Measurements from ENCODE around the gene PACRGL. TPM values are rescaled to one million over a fixed set of nuclear protein-coding genes. Genes with fewer than 3 reads are reported as not detected.
A peak's percentile ranks its signal among the peaks of the same experiment; 100 is the strongest.
"Not testable (repeated sequence)": the region's sequence is repeated elsewhere in the genome, so short reads cannot be mapped to it uniquely, and the experiment has no call there.

PACRGL gene
- total and polyA plus RNA-seq, 9 donors: 11.1 to 28.4 (median 17.9) TPM

- Histone ChIP-seq H3K4me3 (no peak overlapping the region), H3K27ac (no peak overlapping the region), H3K4me1 (ENCODE audit: insufficient read depth) (no peaks in the 10 kb centered on the region), H3K27me3 (no peaks in the 10 kb centered on the region), H3K9me3 (no peaks in the 10 kb centered on the region), H3K36me3 (no peaks in the 10 kb centered on the region)
- intact Hi-C loops (cut with DNase I): no loop called here
- no peak for TF ChIP-seq POLR2A (IDR thresholded peaks at IDR 0.05)
- TF ChIP-seq CTCF (IDR thresholded peaks at IDR 0.05): no peak
- TF ChIP-seq EP300 (IDR thresholded peaks at IDR 0.05): no peak
- 20 to 25% (median 21%) methylated on average over 14 of the region's 14 CpGs for WGBS, 3 donors
- peak in 2 of 5 donors; percentile 26 to 30 for DNase-seq
These were observed 73.1 kb downstream of the PACRGL start for GRCh38 chr4:20773144-20773997.

- no peaks in the 10 kb centered on the region for H3K36me3 ChIP-seq
- H3K27ac ChIP-seq: no peak overlapping the region
- WGBS, 3 donors: 25 to 37% (median 30%) methylated on average over 1 of the region's 1 CpG
- no peak overlapping the region for H3K4me3 ChIP-seq
- H3K27me3 ChIP-seq: no peaks in the 10 kb centered on the region
- H3K4me1 ChIP-seq (ENCODE audit: insufficient read depth): no peaks in the 10 kb centered on the region
- intact Hi-C loops (cut with DNase I): no loop called here
- H3K9me3 ChIP-seq: no peaks in the 10 kb centered on the region
- TF ChIP-seq POLR2A (IDR thresholded peaks at IDR 0.05) (no peak), CTCF (IDR thresholded peaks at IDR 0.05) (no peak), EP300 (IDR thresholded peaks at IDR 0.05) (no peak)
- DNase-seq: no peak
These were observed 78.6 kb downstream of the PACRGL start for GRCh38 chr4:20778896-20779295.

GRCh38 chr4:20783134-20783533, 82.9 kb downstream of the PACRGL start:
- H3K4me1 ChIP-seq (ENCODE audit: insufficient read depth); intact Hi-C loops (cut with DNase I); H3K9me3 ChIP-seq; H3K4me3 ChIP-seq; H3K36me3 ChIP-seq; H3K27ac ChIP-seq; H3K27me3 ChIP-seq; DNase-seq: not testable (repeated sequence)
- 93 to 100% (median 97%) methylated on average over 1 of the region's 1 CpG for WGBS, 3 donors

- H3K27ac ChIP-seq: no peak overlapping the region
- no peak for DNase-seq
- intact Hi-C loops (cut with DNase I): no loop called here
- 80 to 94% (median 80%) methylated on average over 2 of the region's 2 CpGs for WGBS, 3 donors
- H3K4me3 ChIP-seq: no peak overlapping the region
- no peaks in the 10 kb centered on the region for H3K36me3 ChIP-seq
- TF ChIP-seq EP300 (IDR thresholded peaks at IDR 0.05) (no peak), POLR2A (IDR thresholded peaks at IDR 0.05) (no peak), CTCF (IDR thresholded peaks at IDR 0.05) (no peak)
- H3K9me3 ChIP-seq: no peaks in the 10 kb centered on the region
- H3K27me3 ChIP-seq: no peaks in the 10 kb centered on the region
- peaks cover 1% of the 10 kb centered on the region for H3K4me1 ChIP-seq (ENCODE audit: insufficient read depth)
These were observed 87.8 kb downstream of the PACRGL start for GRCh38 chr4:20787940-20788665.
